Measurements from ENCODE around the gene ICAM4.
"Not testable (repeated sequence)": the region's sequence is repeated elsewhere in the genome, so short reads cannot be mapped to it uniquely, and the experiment has no call there.

DNA sequence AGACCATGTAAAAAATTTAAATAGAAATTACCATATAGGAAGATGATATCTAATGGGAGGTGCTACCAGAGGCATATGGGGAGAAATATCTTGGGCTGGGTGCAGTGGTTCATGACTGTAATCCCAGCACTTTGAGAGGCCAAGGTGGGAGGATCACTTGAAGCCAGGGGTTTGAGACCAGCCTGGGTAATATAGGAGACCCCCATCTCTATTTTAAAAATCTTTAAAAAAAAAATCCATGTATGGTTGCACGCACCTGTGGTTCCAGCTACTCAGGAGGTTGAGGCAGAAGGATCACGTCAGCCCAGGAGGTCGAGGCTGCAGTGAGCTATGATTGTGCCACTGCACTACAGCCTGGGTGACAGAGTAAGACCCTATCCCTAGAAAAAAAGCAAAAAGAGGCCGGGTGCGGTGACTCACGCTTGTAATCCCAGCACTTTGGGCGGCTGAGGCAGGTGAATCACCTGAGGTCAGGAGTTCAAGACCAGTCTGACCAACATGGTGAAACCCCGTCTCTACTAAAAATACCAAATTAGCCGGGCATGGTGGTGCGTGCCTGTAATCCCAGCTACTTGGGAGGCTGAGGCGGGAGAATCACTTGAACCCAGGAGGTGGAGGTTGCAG is 44.8 kb upstream of the ICAM4 start:
- TF ChIP-seq, protein P1, sequence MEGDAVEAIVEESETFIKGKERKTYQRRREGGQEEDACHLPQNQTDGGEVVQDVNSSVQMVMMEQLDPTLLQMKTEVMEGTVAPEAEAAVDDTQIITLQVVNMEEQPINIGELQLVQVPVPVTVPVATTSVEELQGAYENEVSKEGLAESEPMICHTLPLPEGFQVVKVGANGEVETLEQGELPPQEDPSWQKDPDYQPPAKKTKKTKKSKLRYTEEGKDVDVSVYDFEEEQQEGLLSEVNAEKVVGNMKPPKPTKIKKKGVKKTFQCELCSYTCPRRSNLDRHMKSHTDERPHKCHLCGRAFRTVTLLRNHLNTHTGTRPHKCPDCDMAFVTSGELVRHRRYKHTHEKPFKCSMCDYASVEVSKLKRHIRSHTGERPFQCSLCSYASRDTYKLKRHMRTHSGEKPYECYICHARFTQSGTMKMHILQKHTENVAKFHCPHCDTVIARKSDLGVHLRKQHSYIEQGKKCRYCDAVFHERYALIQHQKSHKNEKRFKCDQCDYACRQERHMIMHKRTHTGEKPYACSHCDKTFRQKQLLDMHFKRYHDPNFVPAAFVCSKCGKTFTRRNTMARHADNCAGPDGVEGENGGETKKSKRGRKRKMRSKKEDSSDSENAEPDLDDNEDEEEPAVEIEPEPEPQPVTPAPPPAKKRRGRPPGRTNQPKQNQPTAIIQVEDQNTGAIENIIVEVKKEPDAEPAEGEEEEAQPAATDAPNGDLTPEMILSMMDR (IDR thresholded peaks at IDR 0.05; ENCODE audit: poor library complexity, severe bottlenecking), result not testable (repeated sequence)
- not testable (repeated sequence) for TF ChIP-seq POLR2AphosphoS5 (IDR thresholded peaks at IDR 0.05); EZH2 (IDR thresholded peaks at IDR 0.05; ENCODE audit: borderline replicate concordance, insufficient read depth, low read length, poor library complexity, severe bottlenecking); REST (IDR thresholded peaks at IDR 0.05; ENCODE audit: borderline replicate concordance); EP300 (conservative IDR thresholded peaks at IDR 0.05; ENCODE audit: poor library complexity, severe bottlenecking); SMC3 (conservative IDR thresholded peaks at IDR 0.05; ENCODE audit: poor library complexity); MXI1 (conservative IDR thresholded peaks at IDR 0.05; ENCODE audit: poor library complexity, severe bottlenecking); TAF1 (IDR thresholded peaks at IDR 0.05; ENCODE audit: low read depth)

Measured in neural cell (in vitro differentiated cells).